GM13976 (cell line): ENCODE results near the gene SWSAP1.
"Not testable (repeated sequence)": the region's sequence is repeated elsewhere in the genome, so short reads cannot be mapped to it uniquely, and the experiment has no call there.

Experiments
- DNase-seq: peaks from one replicate; pipeline ENCODE4 v3.0.0; 2012; ENCODE audit warnings: low spot score
- in situ Hi-C: fragments of 300-500 bp; cut with MboI; formaldehyde crosslinking; loops from one replicate; pipeline ENCODE4 v1.12.0; 2022; ENCODE audit warnings: low sequenced_read_pairs, mixed read lengths, inconsistent platforms; ENCODE audit not compliant: unreplicated experiment
- TF ChIP-seq, protein P1 (sequence below): IDR thresholded peaks from 2 replicates; pipeline ENCODE4 v1.5.1; 2012; ENCODE audit warnings: borderline replicate concordance, mild to moderate bottlenecking; ENCODE audit not compliant: insufficient read depth; ENCODE audit errors: extremely low read depth, missing control alignments, control extremely low read depth

Gene SWSAP1

GRCh38 chr19:11342429-11342828 lies 32.0 kb upstream of the SWSAP1 start:
- in situ Hi-C loops = no loop called here
- TF ChIP-seq, protein P1, sequence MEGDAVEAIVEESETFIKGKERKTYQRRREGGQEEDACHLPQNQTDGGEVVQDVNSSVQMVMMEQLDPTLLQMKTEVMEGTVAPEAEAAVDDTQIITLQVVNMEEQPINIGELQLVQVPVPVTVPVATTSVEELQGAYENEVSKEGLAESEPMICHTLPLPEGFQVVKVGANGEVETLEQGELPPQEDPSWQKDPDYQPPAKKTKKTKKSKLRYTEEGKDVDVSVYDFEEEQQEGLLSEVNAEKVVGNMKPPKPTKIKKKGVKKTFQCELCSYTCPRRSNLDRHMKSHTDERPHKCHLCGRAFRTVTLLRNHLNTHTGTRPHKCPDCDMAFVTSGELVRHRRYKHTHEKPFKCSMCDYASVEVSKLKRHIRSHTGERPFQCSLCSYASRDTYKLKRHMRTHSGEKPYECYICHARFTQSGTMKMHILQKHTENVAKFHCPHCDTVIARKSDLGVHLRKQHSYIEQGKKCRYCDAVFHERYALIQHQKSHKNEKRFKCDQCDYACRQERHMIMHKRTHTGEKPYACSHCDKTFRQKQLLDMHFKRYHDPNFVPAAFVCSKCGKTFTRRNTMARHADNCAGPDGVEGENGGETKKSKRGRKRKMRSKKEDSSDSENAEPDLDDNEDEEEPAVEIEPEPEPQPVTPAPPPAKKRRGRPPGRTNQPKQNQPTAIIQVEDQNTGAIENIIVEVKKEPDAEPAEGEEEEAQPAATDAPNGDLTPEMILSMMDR = no peak
- no peak for DNase-seq

DNA sequence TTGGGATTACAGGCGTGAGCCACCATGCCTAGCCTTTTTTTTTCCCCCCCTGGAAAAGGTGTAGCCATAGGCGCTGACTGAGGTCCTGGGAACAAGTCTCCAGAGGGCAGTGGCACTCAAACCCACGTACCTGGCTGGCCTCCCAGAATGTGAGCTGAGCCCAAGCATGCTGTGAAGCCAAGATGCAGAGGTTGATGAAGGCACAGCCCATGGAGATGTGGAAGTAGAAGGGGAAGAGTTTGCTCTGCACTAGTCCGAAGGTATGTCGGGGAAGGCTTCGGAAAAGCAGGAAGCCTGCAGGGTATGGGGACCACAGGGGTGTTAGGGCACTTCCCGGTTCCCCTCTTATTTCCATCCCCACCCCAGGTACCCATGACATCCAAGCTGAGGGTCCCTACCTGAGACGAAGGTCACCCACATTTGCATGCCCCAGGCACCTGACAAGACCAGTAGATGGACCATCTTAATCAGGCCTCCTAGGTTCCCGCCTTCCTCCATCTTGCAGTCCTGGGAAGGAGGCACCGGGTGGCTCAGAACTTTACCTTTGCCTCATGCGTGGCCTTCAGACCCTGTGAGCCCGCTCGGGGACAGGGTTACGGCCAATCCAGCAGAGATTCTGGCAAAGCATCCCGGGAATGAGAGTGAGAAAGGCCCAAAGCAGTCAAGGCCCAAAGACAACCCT lies 29.2 kb upstream of the SWSAP1 start:
- in situ Hi-C loops = no loop called here
- TF ChIP-seq, protein P1 = no peak
- no peak for DNase-seq

- in situ Hi-C loops = no loop called here
- peak; percentile 97 for DNase-seq
- TF ChIP-seq, protein P1 = no peak
Observed at GRCh38 chr19:11346104-11346940, 28.1 kb upstream of the SWSAP1 start, which contains the start of the genes CCDC159 and TMEM205. CCDC159 (plus strand) TSS chr19:11346519; CDS start chr19:11346607, 88 bp downstream. TMEM205 (minus strand) TSS chr19:11346268; CDS start chr19:11345619, 649 bp downstream.

- no peak for DNase-seq
- in situ Hi-C loops = no loop called here
- TF ChIP-seq, protein P1 = no peak
Observed at GRCh38 chr19:11347546-11348039, 26.9 kb upstream of the SWSAP1 start.

- no peak for DNase-seq
- in situ Hi-C loops = no loop called here
- TF ChIP-seq, protein P1 = no peak
Observed at GRCh38 chr19:11349171-11349570, 25.3 kb upstream of the SWSAP1 start.

- DNase-seq, in situ Hi-C loops: not testable (repeated sequence)
Observed at GRCh38 chr19:11354102-11354501, 20.4 kb upstream of the SWSAP1 start.
